CD14-positive monocyte (primary cell): Measurements from ENCODE around the gene MIPOL1. TPM values are rescaled to one million over a fixed set of nuclear protein-coding genes. Genes with fewer than 3 reads are reported as not detected.

ENCODE experiments used
- DNase-seq, 3 donors: peaks; one replicate each; pipeline ENCODE4 v3.0.0-alpha.2; 2011 to 2022
- H2AFZ ChIP-seq: 2 replicates; pipeline ENCODE4 v1.6.0; 2012; ENCODE audit warnings: mild to moderate bottlenecking, low read depth, low read length, inconsistent platforms; ENCODE audit not compliant: insufficient read depth, poor library complexity, severe bottlenecking
- H3K27ac ChIP-seq, 2 donors: 1 replicate in 1 of 2; 2 replicates in 1 of 2; pipeline ENCODE4 v1.5.1; 2012 to 2013; ENCODE audit warnings: low read length in 2 of 2, control low read depth in 1 of 2, inconsistent platforms in 1 of 2, low read depth in 1 of 2, mild to moderate bottlenecking in 1 of 2
- H3K27me3 ChIP-seq, 2 donors: one replicate each; pipeline versions ENCODE4 v1.6.0 to v1.6.1; 2011 to 2013; ENCODE audit warnings: low read length in 2 of 2; ENCODE audit not compliant: control insufficient read depth in 2 of 2, insufficient read depth in 2 of 2
- H3K36me3 ChIP-seq, 2 donors: replicated peaks in 1 of 2; 1 replicate in 1 of 2; 2 replicates in 1 of 2; pipeline versions ENCODE4 v1.5.1 to v1.6.1; 2012 to 2013; ENCODE audit warnings: low read length in 2 of 2, control low read depth in 1 of 2, inconsistent platforms in 1 of 2, mild to moderate bottlenecking in 1 of 2; ENCODE audit not compliant: insufficient read depth in 2 of 2, control insufficient read depth in 1 of 2
- H3K4me1 ChIP-seq, 2 donors: 1 replicate in 1 of 2; 2 replicates in 1 of 2; pipeline versions ENCODE4 v1.5.1 to v1.6.1; 2012 to 2013; ENCODE audit warnings: low read length in 2 of 2, control low read depth in 1 of 2, inconsistent platforms in 1 of 2, mild to moderate bottlenecking in 1 of 2, moderate library complexity in 1 of 2; ENCODE audit not compliant: insufficient read depth in 2 of 2, control insufficient read depth in 1 of 2
- H3K4me2 ChIP-seq: replicated peaks from 2 replicates; pipeline ENCODE3; 2012; ENCODE audit warnings: low read length, moderate library complexity, mild to moderate bottlenecking; ENCODE audit not compliant: poor library complexity, severe bottlenecking; ENCODE audit errors: extremely low read depth
- H3K4me3 ChIP-seq, 3 experiments: fragments of 200-600 bp in 1 of 3; sonication (generic) in 1 of 3; replicated peaks in 1 of 3; 1 replicate in 2 of 3; 2 replicates in 1 of 3; pipeline ENCODE4 v1.5.1; 2011 to 2013; ENCODE audit warnings: low read length in 3 of 3, mild to moderate bottlenecking in 3 of 3, control low read depth in 2 of 3, low read depth in 2 of 3, inconsistent platforms in 1 of 3, moderate library complexity in 1 of 3
- H3K79me2 ChIP-seq: 2 replicates; pipeline ENCODE4 v1.6.0; 2012; ENCODE audit warnings: mild to moderate bottlenecking, control low read depth, inconsistent platforms, low read length, moderate library complexity; ENCODE audit not compliant: insufficient read depth
- H3K9ac ChIP-seq: 2 replicates; pipeline ENCODE4 v1.6.0; 2017; ENCODE audit warnings: low read length, mild to moderate bottlenecking; ENCODE audit not compliant: insufficient read depth, poor library complexity, severe bottlenecking
- H3K9me3 ChIP-seq, 2 donors: replicated peaks in 1 of 2; 1 replicate in 1 of 2; 2 replicates in 1 of 2; pipeline versions ENCODE4 v1.5.1 to v1.6.1; 2012 to 2013; ENCODE audit warnings: low read length in 2 of 2, control low read depth in 1 of 2; ENCODE audit not compliant: control insufficient read depth in 1 of 2, insufficient read depth in 1 of 2
- H4K20me1 ChIP-seq: 2 replicates; pipeline ENCODE4 v1.6.0; 2012; ENCODE audit warnings: mild to moderate bottlenecking, low read length, control low read depth, moderate library complexity; ENCODE audit not compliant: insufficient read depth
- H3K27ac Mint-ChIP-seq, 7 donors: one replicate each; pipeline ENCODE4 v1.8.0; 2020; ENCODE audit warnings: mild to moderate bottlenecking in 7 of 7, mixed read lengths in 7 of 7, moderate library complexity in 6 of 7, inconsistent platforms in 2 of 7
- H3K27me3 Mint-ChIP-seq, 3 donors: one replicate each; pipeline ENCODE4 v1.8.0; 2021 to 2022; ENCODE audit warnings: low read depth in 3 of 3, mild to moderate bottlenecking in 3 of 3, mixed read lengths in 3 of 3, moderate library complexity in 3 of 3, inconsistent platforms in 1 of 3
- H3K36me3 Mint-ChIP-seq, 2 donors: one replicate each; pipeline ENCODE4 v1.8.0; 2020; ENCODE audit warnings: mixed read lengths in 2 of 2, inconsistent platforms in 1 of 2, mild to moderate bottlenecking in 1 of 2
- H3K4me1 Mint-ChIP-seq: one replicate; pipeline ENCODE4 v1.8.0; 2020; ENCODE audit warnings: mild to moderate bottlenecking, mixed read lengths
- H3K4me3 Mint-ChIP-seq, 2 donors: one replicate each; pipeline ENCODE4 v1.8.0; 2020; ENCODE audit warnings: mild to moderate bottlenecking in 2 of 2, mixed read lengths in 2 of 2, moderate library complexity in 1 of 2
- H3K9me3 Mint-ChIP-seq, 7 donors: one replicate each; pipeline ENCODE4 v1.8.0; 2020 to 2022; ENCODE audit warnings: mixed read lengths in 7 of 7, mild to moderate bottlenecking in 6 of 7, moderate library complexity in 6 of 7, inconsistent platforms in 2 of 7
- CTCF ChIP-seq: fragments of 200-600 bp; IDR thresholded peaks from one replicate; pipeline ENCODE4 v1.8.0; 2022; ENCODE audit warnings: antibody characterized with exemption, mild to moderate bottlenecking
- WGBS: methylation state at CpG from one replicate; pipeline ENCODE4 v1.1.5; 2013; ENCODE audit warnings: missing lambda C conversion rate; ENCODE audit not compliant: insufficient coverage; 5-methylcytosine and 5-hydroxymethylcytosine counted together
- intact Hi-C, 2 donors: fragments of 100-400 bp; cut with micrococcal nuclease; formaldehyde crosslinking; loops; one replicate each; pipeline versions ENCODE4 v1.15.0 to v1.15.1; 2023
- polyA plus RNA-seq, 3 donors: library from polyadenylated mRNA; depleted of rRNA in 1 of 3; unstranded in 2 of 3; stranded (reverse) in 1 of 3; fragments of 300-500 nt in 2 of 3; fragments of >200 nt in 1 of 3; fragmentation: Illumina TruSeq in 2 of 3; gene quantifications; 1 replicate in 2 of 3; 2 replicates in 1 of 3; pipeline ENCODE4 v1.2.3, GENCODE V29; 2012 to 2021

MIPOL1 gene
- polyA plus RNA-seq, 3 donors = not detected

- WGBS = 85% methylated on average over 5 of the region's 5 CpGs
- H3K4me1 ChIP-seq = no peaks in the 10 kb centered on the region
- peaks cover 0 to 16% (median 5%) of the 10 kb centered on the region in 7 donors for H3K9me3 Mint-ChIP-seq
- H3K36me3 Mint-ChIP-seq = no peaks in the 10 kb centered on the region
- H2AFZ ChIP-seq = no peak overlapping the region
- no peak overlapping the region for H3K4me3 ChIP-seq
- intact Hi-C loops = no loop called here
- H3K27me3 Mint-ChIP-seq = no peaks in the 10 kb centered on the region
- no peak for DNase-seq
- H3K27ac ChIP-seq = no peak overlapping the region
- TF ChIP-seq CTCF = no peak
- H3K36me3 ChIP-seq = no peaks in the 10 kb centered on the region
- H3K9ac ChIP-seq = no peak overlapping the region
- H3K27ac Mint-ChIP-seq = no peak overlapping the region
- no peaks in the 10 kb centered on the region for H3K27me3 ChIP-seq
- H3K9me3 ChIP-seq = peaks cover 0 to 9% of the 10 kb centered on the region in 2 donors
- H3K4me1 Mint-ChIP-seq = no peaks in the 10 kb centered on the region
- no peak overlapping the region for H3K4me2 ChIP-seq
- no peaks in the 10 kb centered on the region for H3K79me2 ChIP-seq
- H4K20me1 ChIP-seq = no peaks in the 10 kb centered on the region
- H3K4me3 Mint-ChIP-seq = no peak overlapping the region
Measured at GRCh38 chr14:37501877-37502276, 304.1 kb downstream of the MIPOL1 start.

- Mint-ChIP-seq H3K4me1 (no peaks in the 10 kb centered on the region), H3K27me3 (no peaks in the 10 kb centered on the region), H3K4me3 (no peak overlapping the region), H3K9me3 (peaks cover 0 to 7% (median 3%) of the 10 kb centered on the region in 7 donors), H3K27ac (no peak overlapping the region), H3K36me3 (no peaks in the 10 kb centered on the region)
- H3K4me2 ChIP-seq = no peak overlapping the region
- H3K9ac ChIP-seq = no peak overlapping the region
- no peak overlapping the region for H2AFZ ChIP-seq
- H3K4me3 ChIP-seq = no peak overlapping the region
- WGBS = no CpG with 5 or more reads among the region's 3 CpGs
- no peaks in the 10 kb centered on the region for H4K20me1 ChIP-seq
- no peak overlapping the region for H3K27ac ChIP-seq
- intact Hi-C loops = no loop called here
- H3K36me3 ChIP-seq = no peaks in the 10 kb centered on the region
- no peak for DNase-seq
- H3K4me1 ChIP-seq = no peaks in the 10 kb centered on the region
- TF ChIP-seq CTCF = no peak
- H3K79me2 ChIP-seq = no peaks in the 10 kb centered on the region
- H3K9me3 ChIP-seq = no peaks in the 10 kb centered on the region
- H3K27me3 ChIP-seq = no peaks in the 10 kb centered on the region
Measured at GRCh38 chr14:37508503-37508902, 310.8 kb downstream of the MIPOL1 start.
